Measurements from ENCODE around the gene NAMPT.
A peak's percentile ranks its signal among the peaks of the same experiment; 100 is the strongest.

Gene NAMPT

GRCh38 chr7:106282390-106282789 lies 2.4 kb downstream of the NAMPT start:
- no peak for TF ChIP-seq CTCF (IDR thresholded peaks at IDR 0.05)
- Histone ChIP-seq H3K36me3 (no peaks in the 10 kb centered on the region), H3K9me3 (no peaks in the 10 kb centered on the region), H3K27ac (peak overlapping the region in 1 of 2 donors; percentile 93), H3K27me3 (no peaks in the 10 kb centered on the region), H3K4me3 (peak overlapping the region in 1 of 2 donors; percentile 88), H3K4me1 (peaks cover 0 to 67% (median 16%) of the 10 kb centered on the region in 4 donors)
- no peak for DNase-seq
- intact Hi-C loops (cut with DNase I; ENCODE audit: low total_unique reads) = loop anchor here (5.0 to 10.0 kb wide), 2 partner anchors 105 to 142 kb away; no protein-coding TSS in a partner anchor

DNA sequence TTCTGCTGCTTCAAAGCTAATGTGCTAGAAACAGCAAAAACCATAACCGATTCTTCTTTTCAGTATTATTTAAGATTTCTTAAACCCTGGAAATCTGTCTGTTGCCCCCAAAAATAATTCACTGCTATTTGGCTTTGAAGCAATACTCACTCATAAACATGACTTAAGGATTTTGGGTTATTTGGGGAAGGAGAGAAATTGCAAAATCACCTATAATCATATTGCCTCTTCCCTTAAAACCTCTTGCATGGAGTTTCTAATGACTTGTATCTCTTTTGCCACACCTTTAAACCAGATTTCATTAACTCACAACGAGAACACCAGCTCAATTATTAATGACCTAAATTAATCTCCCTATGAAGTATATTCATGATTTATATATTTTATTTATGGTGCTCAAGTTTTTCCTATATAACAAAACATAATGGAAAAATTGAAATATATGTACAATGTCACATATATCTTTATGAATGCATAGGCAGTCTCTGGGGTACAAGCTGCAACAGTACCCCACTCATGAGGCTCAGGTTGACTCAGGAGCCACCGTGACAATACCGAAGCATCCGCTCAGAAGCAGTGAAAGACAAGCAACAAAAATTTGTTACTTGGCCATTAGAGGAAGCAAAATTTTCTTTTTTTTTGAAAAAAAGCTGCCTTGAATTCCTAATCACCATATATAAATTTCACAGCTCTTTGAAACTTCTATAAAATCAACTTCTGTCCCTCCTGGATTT lies 3.0 kb downstream of the NAMPT start:
- intact Hi-C loops (cut with DNase I; ENCODE audit: low total_unique reads) = loop anchor here (5.0 to 10.0 kb wide), 2 partner anchors 104 to 143 kb away; no protein-coding TSS in a partner anchor
- H3K27ac ChIP-seq = no peak overlapping the region
- H3K4me1 ChIP-seq = peaks cover 0 to 71% (median 16%) of the 10 kb centered on the region in 4 donors

GRCh38 chr7:106281127-106281526 lies 3.7 kb downstream of the NAMPT start:
- intact Hi-C loops (cut with DNase I; ENCODE audit: low total_unique reads) = loop anchor here (5.0 to 10.0 kb wide), 2 partner anchors 104 to 144 kb away; no protein-coding TSS in a partner anchor
- H3K36me3 ChIP-seq = peaks cover 5 to 7% (median 6%) of the 10 kb centered on the region in 3 donors
- peak overlapping the region in 1 of 2 donors; percentile 88 for H3K4me3 ChIP-seq
- no peaks in the 10 kb centered on the region for H3K27me3 ChIP-seq
- TF ChIP-seq CTCF (IDR thresholded peaks at IDR 0.05) = no peak
- H3K9me3 ChIP-seq = no peaks in the 10 kb centered on the region
- DNase-seq = no peak
- H3K4me1 ChIP-seq = peaks cover 0 to 71% (median 16%) of the 10 kb centered on the region in 4 donors
- no peak overlapping the region for H3K27ac ChIP-seq

More for the DNA sequence above, 3.0 kb downstream of the NAMPT start:
- H3K36me3 ChIP-seq = peaks cover 0 to under 1% (median 0%) of the 10 kb centered on the region in 3 donors
- TF ChIP-seq CTCF (IDR thresholded peaks at IDR 0.05) = no peak
- DNase-seq = no peak
- peak overlapping the region in 1 of 2 donors; percentile 88 for H3K4me3 ChIP-seq
- H3K27me3 ChIP-seq = no peaks in the 10 kb centered on the region
- no peaks in the 10 kb centered on the region for H3K9me3 ChIP-seq

DNA sequence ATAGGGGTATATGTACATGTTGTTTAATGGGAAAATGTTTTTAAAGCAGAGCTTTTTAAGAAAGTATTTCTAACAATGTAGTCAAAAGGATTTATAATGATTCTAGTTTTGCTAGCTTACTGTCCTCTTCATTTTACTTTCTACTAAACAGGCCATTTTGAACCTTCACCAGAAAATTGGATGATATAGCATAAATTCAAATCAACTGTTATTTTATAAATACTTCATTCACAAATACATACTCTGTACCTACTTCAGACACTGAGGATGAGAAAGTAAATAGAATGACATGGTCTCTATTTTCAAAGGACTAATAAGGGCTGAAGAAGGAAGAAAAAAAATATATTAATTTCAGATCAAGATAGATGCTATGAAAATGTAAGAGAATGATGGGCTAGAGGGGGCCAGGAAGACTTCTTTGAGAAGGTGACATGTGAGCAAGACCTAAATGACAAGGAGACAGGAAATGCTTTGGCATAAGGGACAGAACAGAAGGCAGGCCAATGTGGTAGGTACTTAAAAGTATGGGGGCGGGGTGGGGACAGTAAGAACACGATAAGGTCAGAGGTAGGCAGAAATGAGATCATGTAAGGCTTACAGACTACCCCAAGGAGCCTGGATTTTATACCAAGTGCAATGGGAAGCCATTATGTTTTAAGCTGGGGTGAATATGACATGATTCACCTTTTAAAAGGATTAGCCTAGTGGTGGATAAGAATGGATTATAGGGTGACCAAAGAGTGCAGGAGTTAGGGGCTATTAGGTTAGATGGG lies 5.2 kb downstream of the NAMPT start:
- no peak for TF ChIP-seq CTCF (IDR thresholded peaks at IDR 0.05)
- no peaks in the 10 kb centered on the region for H3K27me3 ChIP-seq
- peaks cover 18 to 20% (median 20%) of the 10 kb centered on the region in 3 donors for H3K36me3 ChIP-seq
- H3K4me1 ChIP-seq = peaks cover 0 to 66% (median 16%) of the 10 kb centered on the region in 4 donors
- intact Hi-C loops (cut with DNase I; ENCODE audit: low total_unique reads) = loop anchor here (2.0 to 10.0 kb wide), 3 partner anchors 63 to 145 kb away; no protein-coding TSS in a partner anchor
- H3K27ac ChIP-seq = no peak overlapping the region
- no peaks in the 10 kb centered on the region for H3K9me3 ChIP-seq
- no peak for DNase-seq
- no peak overlapping the region for H3K4me3 ChIP-seq

- no peak overlapping the region for H3K4me3 ChIP-seq
- intact Hi-C loops (cut with DNase I; ENCODE audit: low total_unique reads) = loop anchor here (2.0 kb wide), 1 partner anchor 62 kb away; no protein-coding TSS in a partner anchor
- DNase-seq = no peak
These were observed 6.1 kb downstream of the NAMPT start for GRCh38 chr7:106278695-106279094.

More at GRCh38 chr7:106278695-106279094, 6.1 kb downstream of the NAMPT start:
- Histone ChIP-seq H3K4me1 (peaks cover 0 to 66% (median 16%) of the 10 kb centered on the region in 4 donors), H3K36me3 (peaks cover 27 to 30% (median 29%) of the 10 kb centered on the region in 3 donors), H3K27ac (no peak overlapping the region), H3K9me3 (no peaks in the 10 kb centered on the region), H3K27me3 (no peaks in the 10 kb centered on the region)
- no peak for TF ChIP-seq CTCF (IDR thresholded peaks at IDR 0.05)

Measured in tibial artery (tissue), 4 donors.